HG03196 (cell line): ENCODE measurements around the gene PFN3.

ENCODE experiments used
- ATAC-seq: cut with Tn5 transposase; IDR thresholded peaks from one replicate; pipeline ENCODE4 v1.9.1; 2021; ENCODE audit not compliant: unreplicated experiment

The PFN3 gene

GRCh38 chr5:177396807-177397206, 3.7 kb downstream of the PFN3 start:
- ATAC-seq, result no peak

GRCh38 chr5:177396078-177396477, 4.4 kb downstream of the PFN3 start:
- no peak for ATAC-seq

GRCh38 chr5:177393990-177394389, 6.5 kb downstream of the PFN3 start:
- ATAC-seq, result no peak

- ATAC-seq, result no peak
These were observed 7.2 kb downstream of the PFN3 start for GRCh38 chr5:177393206-177393765.

GRCh38 chr5:177392765-177393164, 7.7 kb downstream of the PFN3 start:
- no peak for ATAC-seq

DNA sequence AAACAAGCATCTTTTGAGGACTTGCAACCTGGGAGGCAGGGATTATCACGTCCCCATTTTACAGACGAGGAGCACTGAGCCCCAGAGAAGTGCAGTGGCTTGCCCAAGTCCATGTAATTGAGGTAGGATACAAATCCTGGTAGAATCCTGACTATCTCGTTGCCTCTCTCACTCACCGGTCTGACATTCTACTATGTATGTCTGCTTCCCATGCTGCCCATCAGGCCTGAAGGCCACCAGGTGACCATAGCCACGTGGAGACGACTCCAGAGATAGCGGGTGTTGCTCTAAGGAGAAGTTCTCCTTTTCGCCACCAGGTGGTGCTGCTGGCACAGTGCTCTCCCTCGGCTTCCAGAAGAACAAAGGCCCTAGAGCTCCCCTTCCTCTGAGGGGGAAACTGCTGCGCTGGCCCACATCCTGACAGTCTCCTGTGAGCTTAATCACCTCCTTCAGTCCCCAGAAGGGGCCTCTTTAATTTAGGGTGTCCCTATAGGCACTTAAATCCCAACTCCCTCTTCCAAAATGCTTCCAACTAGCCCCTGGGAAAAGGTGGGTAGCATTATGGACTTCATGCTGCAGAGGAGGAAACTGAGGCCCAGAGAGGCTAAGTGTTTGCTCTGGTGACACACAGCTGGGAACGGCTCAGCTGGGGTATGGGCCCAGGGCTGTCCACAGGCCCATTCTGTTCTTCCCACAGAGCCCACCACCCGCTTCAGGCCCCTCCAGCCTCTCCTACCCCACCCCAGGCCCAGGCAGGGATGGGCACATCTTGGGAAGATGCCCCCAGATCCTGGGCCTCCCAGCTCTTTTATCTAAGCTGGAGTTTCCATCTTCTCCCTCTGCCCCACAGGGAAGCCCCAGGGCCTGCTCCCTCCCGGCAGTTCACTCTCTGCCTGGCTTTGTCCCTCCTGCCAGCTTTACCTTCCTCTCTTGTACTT, 9.8 kb downstream of the PFN3 start:
- ATAC-seq, result peak; percentile 59

GRCh38 chr5:177389241-177390169, 11.0 kb downstream of the PFN3 start:
- ATAC-seq, result peak; percentile 28

DNA sequence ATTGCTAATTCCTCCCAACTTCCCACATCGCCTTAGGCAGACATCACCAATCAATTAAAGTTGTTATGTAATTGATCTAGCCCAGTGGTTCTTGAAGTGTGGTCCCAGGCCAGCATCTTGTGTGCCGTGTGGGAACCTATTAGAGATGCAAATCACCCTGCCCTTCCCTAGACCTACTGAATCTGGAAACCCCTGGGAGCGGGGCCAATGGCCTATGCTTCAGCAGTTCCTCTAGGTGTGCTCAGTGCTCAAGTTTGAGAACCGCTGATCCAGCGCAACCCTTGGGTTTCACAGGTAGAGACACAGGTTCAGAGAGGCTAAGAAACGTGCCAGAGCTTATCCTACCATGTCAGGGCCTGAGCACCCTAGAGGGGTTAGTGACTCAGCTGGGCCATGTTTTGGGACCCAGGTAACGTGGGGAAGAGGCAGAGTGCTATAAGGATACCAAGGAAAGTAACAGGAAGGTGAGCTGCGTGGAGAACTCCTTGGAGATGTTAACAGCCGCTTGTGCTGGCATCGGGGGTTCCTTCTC, 11.9 kb downstream of the PFN3 start:
- no peak for ATAC-seq

GRCh38 chr5:177387405-177387804, 13.1 kb downstream of the PFN3 start:
- no peak for ATAC-seq

- no peak for ATAC-seq
These were observed 13.9 kb downstream of the PFN3 start for GRCh38 chr5:177386542-177386941.

- ATAC-seq, result no peak
These were observed 14.7 kb downstream of the PFN3 start for GRCh38 chr5:177385720-177386119.

- no peak for ATAC-seq
These were observed 16.3 kb downstream of the PFN3 start, which contains the start of gene SLC34A1 for GRCh38 chr5:177384134-177384533. Gene SLC34A1, plus strand, starts transcription at chr5:177384434. Its CDS starts 1,308 bp downstream, at chr5:177385742.

DNA sequence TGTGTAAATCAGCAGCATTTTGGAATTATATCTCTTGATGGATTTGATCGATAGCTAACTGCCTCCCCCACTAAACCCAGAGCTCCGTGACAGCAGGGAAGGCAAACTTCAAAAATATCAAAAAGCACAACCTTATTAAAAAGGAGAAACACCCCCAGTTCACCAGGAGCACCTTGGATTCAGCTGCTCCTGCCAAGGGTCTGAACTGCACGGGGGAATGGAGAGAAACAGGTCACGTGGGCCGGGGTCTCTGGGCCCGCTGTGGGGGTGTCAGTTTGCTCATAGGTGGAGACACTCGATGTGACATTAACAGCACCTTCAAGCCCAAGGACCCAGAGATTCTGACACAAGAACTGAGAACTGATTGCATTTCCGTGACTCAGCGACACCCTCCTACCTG, 17.3 kb downstream of the PFN3 start:
- ATAC-seq, result no peak

DNA sequence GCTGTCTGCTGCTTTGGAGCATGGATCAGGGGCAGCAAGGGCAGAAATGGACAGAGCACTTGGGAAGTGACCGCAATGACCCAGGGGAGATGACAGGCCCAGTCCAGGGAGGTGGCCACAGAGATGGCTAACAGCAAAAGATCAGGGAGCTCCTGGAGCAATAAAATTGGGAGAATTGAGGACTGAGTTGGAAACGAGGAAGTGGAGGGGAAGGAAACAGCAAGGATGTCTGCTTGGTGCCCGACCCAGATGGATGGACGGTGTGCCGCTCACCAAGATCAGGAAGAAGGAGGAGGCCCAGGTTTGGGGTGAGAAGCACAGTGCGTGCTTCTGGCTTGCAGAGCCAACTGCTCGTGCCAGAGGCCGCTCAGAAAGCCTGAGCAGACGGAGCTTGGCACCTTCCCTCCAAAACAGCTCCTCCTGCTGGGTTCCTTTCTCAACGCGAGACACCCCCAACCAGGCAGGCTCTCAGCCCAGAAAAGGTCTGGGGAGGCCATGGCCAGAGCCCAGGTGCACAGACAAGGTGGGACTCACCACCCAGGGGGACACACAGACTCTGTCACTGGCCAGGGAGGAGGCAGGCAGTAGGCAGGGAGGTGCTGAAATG, 17.9 kb downstream of the PFN3 start:
- ATAC-seq, result no peak

DNA sequence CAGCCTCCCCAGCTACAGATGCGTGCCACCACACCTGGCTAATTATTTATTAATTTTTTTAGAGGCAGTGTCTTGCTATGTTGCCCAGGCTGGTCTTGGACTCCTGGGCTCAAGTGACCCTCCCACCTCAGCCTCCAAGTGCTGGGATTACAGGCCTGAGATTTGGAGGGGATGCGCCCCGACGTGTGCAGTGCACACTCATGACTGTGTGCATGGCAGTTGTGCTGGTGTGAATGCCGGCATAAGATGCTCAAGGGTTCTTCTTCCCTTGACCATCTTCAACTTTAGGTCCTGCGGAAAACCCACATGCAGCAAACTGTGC, 19.7 kb downstream of the PFN3 start:
- ATAC-seq, result no peak

GRCh38 chr5:177378884-177379883, 21.3 kb downstream of the PFN3 start:
- peak; percentile 46 for ATAC-seq

- no peak for ATAC-seq
These were observed 22.3 kb downstream of the PFN3 start for GRCh38 chr5:177377851-177378776.

- no peak for ATAC-seq
These were observed 24.4 kb downstream of the PFN3 start for GRCh38 chr5:177376107-177376506.
